GM12801 (cell line): ENCODE data around the gene ELSPBP1.

Experiments used
- CTCF ChIP-seq: IDR thresholded peaks from one replicate; pipeline ENCODE4 v1.5.1; 2011; ENCODE audit warnings: control low read depth; ENCODE audit not compliant: insufficient read length; ENCODE audit errors: extremely low read depth

Gene ELSPBP1

GRCh38 chr19:48004236-48004635, 9.8 kb downstream of the ELSPBP1 start:
- TF ChIP-seq CTCF: no peak

- TF ChIP-seq CTCF: no peak
Observed at GRCh38 chr19:48006762-48007161, 12.3 kb downstream of the ELSPBP1 start.

- no peak for TF ChIP-seq CTCF
Observed at GRCh38 chr19:48010932-48011758, 16.7 kb downstream of the ELSPBP1 start.

GRCh38 chr19:48020686-48021085, 26.3 kb downstream of the ELSPBP1 start:
- TF ChIP-seq CTCF: no peak

GRCh38 chr19:48023011-48023410, 28.6 kb downstream of the ELSPBP1 start:
- TF ChIP-seq CTCF: no peak

- TF ChIP-seq CTCF: no peak
Observed at GRCh38 chr19:48023518-48023917, 29.1 kb downstream of the ELSPBP1 start.

- TF ChIP-seq CTCF: no peak
Observed at GRCh38 chr19:48025480-48025879, 31.0 kb downstream of the ELSPBP1 start.
